Adipocyte (in vitro differentiated cells): ENCODE measurements around the gene CNDP1.
"Not testable (repeated sequence)": the region's sequence is repeated elsewhere in the genome, so short reads cannot be mapped to it uniquely, and the experiment has no call there.

Source experiments
- DNase-seq: peaks from one replicate; pipeline ENCODE4 v3.0.0-alpha.2; 2015; ENCODE audit warnings: low read depth
- H3K27me3 ChIP-seq: replicated peaks from 2 replicates; pipeline ENCODE4 v1.7.0; 2013; ENCODE audit warnings: mild to moderate bottlenecking, low read length, moderate library complexity; ENCODE audit not compliant: control insufficient read depth, insufficient read depth
- H3K36me3 ChIP-seq: 2 replicates; pipeline ENCODE4 v1.7.0; 2013; ENCODE audit warnings: low read length, mild to moderate bottlenecking, moderate library complexity; ENCODE audit not compliant: control insufficient read depth, insufficient read depth, severe bottlenecking
- H3K4me1 ChIP-seq: 2 replicates; pipeline ENCODE4 v1.7.0; 2013; ENCODE audit warnings: mild to moderate bottlenecking, low read length, moderate library complexity; ENCODE audit not compliant: control insufficient read depth, insufficient read depth
- H3K4me3 ChIP-seq: 2 replicates; pipeline ENCODE4 v1.7.0; 2013; ENCODE audit warnings: mild to moderate bottlenecking, low read length, moderate library complexity
- H3K9ac ChIP-seq: 2 replicates; pipeline ENCODE4 v1.7.0; 2013; ENCODE audit warnings: mild to moderate bottlenecking, low read length, moderate library complexity
- H3K9me3 ChIP-seq: 2 replicates; pipeline ENCODE4 v1.7.0; 2013; ENCODE audit warnings: mild to moderate bottlenecking, low read length, moderate library complexity; ENCODE audit not compliant: control insufficient read depth

The CNDP1 gene

DNA sequence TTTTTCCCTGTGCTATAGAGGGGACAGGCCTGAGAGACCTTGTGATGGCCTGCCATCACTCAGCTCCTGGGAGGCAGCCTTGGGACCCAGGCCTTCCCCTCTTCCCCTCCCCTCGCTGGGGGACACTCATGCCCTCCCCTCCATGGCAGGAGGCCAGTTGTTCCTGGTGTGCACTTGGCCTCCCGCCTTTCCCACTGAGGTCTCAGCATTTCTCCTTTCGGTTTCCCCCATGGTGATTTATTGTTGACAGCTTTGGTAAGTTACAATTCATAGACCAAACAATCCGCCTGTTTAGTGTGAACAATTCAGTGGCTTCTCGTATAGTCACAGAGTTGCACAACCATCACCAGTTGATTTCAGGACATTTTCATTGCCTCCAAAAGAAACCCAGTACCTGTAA, 10.2 kb upstream of the CNDP1 start:
- Histone ChIP-seq H3K9me3 (no peaks in the 10 kb centered on the region), H3K9ac (no peak overlapping the region), H3K4me3 (no peak overlapping the region), H3K36me3 (peaks cover 19% of the 10 kb centered on the region), H3K4me1 (no peaks in the 10 kb centered on the region), H3K27me3 (no peaks in the 10 kb centered on the region)
- DNase-seq, result no peak

DNA sequence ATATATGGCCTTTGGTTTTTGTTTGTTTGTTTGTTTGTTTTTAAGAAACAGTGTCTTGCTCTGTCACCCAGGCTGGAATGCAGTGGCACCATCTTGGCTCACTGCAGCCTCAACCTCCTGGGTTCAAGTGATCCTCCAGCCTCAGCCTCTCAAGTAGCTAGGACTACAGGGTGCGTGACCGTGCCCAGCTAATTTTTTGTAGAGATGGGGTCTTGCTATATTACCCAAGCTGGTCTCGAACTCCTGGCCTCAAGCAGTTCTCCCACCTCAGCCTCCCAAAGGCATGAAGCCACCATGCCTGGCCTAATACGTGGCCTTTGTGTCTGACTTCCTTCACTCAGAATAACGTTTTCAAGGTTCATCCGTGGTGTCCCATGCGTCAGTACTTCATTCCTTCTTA, 9.4 kb upstream of the CNDP1 start:
- not testable (repeated sequence) for H3K4me1 ChIP-seq, H3K27me3 ChIP-seq, H3K9me3 ChIP-seq, H3K4me3 ChIP-seq, H3K9ac ChIP-seq, DNase-seq
- peaks cover 10% of the 10 kb centered on the region for H3K36me3 ChIP-seq

DNA sequence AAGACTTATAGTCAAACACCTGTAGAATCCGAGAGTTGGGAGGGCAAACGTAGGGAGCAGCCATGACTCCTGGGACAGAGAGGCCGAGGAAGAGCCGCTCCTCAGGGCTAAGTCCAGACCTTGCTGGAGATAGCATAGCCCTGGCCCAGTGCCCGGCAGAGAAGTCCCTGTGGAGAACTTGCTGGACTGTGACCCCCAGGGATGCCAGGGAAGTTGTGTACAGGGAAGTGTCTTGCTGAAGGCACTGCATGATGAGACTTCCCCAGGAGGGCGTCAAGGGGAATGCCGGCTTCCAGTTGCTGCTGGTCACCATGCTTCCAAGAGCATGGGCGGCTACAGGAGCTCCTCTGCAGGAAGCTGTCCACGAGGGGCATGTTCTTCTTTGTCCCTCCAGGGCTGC, 8.6 kb upstream of the CNDP1 start:
- H3K4me3 ChIP-seq, result no peak overlapping the region
- no peaks in the 10 kb centered on the region for H3K4me1 ChIP-seq
- DNase-seq, result no peak

GRCh38 chr18:74526488-74526887, 7.8 kb upstream of the CNDP1 start:
- Histone ChIP-seq H3K36me3 (no peaks in the 10 kb centered on the region), H3K9me3 (no peaks in the 10 kb centered on the region), H3K9ac (no peak overlapping the region), H3K4me1 (no peaks in the 10 kb centered on the region), H3K27me3 (peaks cover 2% of the 10 kb centered on the region), H3K4me3 (no peak overlapping the region)
- DNase-seq, result no peak

More for the DNA sequence above, 8.6 kb upstream of the CNDP1 start:
- no peaks in the 10 kb centered on the region for H3K9me3 ChIP-seq
- H3K9ac ChIP-seq, result no peak overlapping the region
- peaks cover 2% of the 10 kb centered on the region for H3K36me3 ChIP-seq
- no peaks in the 10 kb centered on the region for H3K27me3 ChIP-seq

DNA sequence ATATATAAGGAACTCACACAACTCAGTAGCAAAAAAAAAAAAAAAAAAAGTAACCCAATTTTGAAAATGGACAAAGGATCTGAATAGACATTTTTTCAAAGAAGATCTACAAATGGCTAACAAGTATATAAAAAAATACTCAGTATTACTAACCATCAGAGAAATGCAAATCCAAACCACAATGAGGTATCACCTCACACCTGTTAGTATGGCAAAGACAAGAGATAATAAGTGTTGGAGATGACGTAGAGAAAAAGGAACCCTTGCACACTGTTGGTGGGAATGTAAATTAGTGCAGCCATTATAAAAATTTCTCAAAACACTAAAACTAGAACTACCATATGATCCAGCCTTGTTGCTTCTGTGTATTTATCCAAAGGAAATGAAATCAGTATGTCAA, 5.8 kb upstream of the CNDP1 start:
- Histone ChIP-seq H3K4me1 (no peaks in the 10 kb centered on the region), H3K4me3 (no peak overlapping the region), H3K27me3 (peaks cover 2% of the 10 kb centered on the region), H3K36me3 (no peaks in the 10 kb centered on the region), H3K9me3 (no peaks in the 10 kb centered on the region), H3K9ac (no peak overlapping the region)
- DNase-seq, result no peak

GRCh38 chr18:74528913-74529312, 5.4 kb upstream of the CNDP1 start:
- peaks cover 4% of the 10 kb centered on the region for H3K27me3 ChIP-seq
- no peaks in the 10 kb centered on the region for H3K4me1 ChIP-seq
- no peak overlapping the region for H3K4me3 ChIP-seq
- H3K9me3 ChIP-seq, result no peaks in the 10 kb centered on the region
- H3K9ac ChIP-seq, result no peak overlapping the region
- H3K36me3 ChIP-seq, result no peaks in the 10 kb centered on the region
- no peak for DNase-seq

GRCh38 chr18:74529378-74529777, 4.9 kb upstream of the CNDP1 start:
- peaks cover 8% of the 10 kb centered on the region for H3K27me3 ChIP-seq

DNA sequence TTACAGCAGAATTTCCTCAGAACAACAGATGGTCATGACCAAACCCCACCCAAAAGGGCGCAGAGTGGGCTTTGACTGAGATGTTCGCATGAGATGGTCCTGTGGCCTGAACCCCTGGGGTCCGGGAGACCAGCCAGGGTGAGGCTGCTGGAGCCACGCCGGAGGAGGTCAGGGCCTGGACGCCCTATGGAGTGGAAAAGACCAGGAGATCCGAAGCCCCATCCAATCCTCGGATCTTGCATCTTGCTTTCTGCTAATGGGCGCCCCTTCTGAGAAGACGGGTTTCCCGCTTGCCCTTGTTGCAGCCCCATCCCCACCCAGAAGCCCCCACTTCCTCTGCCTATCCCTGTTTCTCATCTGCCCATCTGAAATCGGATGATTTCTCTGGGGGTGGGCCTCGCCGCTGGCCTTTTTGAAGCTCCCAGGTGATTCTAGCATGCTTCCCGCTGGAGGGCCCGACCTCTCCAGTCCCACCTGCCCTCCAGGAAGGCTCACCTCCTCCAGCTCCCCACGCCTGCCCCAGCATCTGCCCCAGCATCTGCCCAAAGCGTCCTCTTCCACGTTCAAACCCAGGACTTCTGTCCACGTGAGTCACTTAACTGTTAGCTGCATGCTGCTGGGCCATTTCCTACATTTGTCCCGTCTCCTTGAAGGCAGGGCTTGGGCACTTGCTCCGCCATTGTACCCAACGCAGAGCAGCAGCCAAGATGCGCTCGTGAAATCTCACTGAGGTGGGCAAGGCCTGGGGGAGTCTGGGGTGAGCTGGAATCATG, 4.3 kb upstream of the CNDP1 start:
- no peak overlapping the region for H3K4me3 ChIP-seq
- no peaks in the 10 kb centered on the region for H3K36me3 ChIP-seq
- no peaks in the 10 kb centered on the region for H3K9me3 ChIP-seq
- H3K27me3 ChIP-seq, result peaks cover 8% of the 10 kb centered on the region
- no peak for DNase-seq
- no peak overlapping the region for H3K9ac ChIP-seq
- H3K4me1 ChIP-seq, result no peaks in the 10 kb centered on the region

More at GRCh38 chr18:74529378-74529777, 4.9 kb upstream of the CNDP1 start:
- Histone ChIP-seq H3K4me1 (no peaks in the 10 kb centered on the region), H3K36me3 (no peaks in the 10 kb centered on the region), H3K4me3 (no peak overlapping the region), H3K9me3 (no peaks in the 10 kb centered on the region), H3K9ac (no peak overlapping the region)
- no peak for DNase-seq

- H3K9me3 ChIP-seq, result no peaks in the 10 kb centered on the region
- DNase-seq, result no peak
- H3K9ac ChIP-seq, result no peak overlapping the region
- no peak overlapping the region for H3K4me3 ChIP-seq
- no peaks in the 10 kb centered on the region for H3K36me3 ChIP-seq
- no peaks in the 10 kb centered on the region for H3K4me1 ChIP-seq
- H3K27me3 ChIP-seq, result peaks cover 8% of the 10 kb centered on the region
Measured at GRCh38 chr18:74530584-74530862, 3.8 kb upstream of the CNDP1 start.

DNA sequence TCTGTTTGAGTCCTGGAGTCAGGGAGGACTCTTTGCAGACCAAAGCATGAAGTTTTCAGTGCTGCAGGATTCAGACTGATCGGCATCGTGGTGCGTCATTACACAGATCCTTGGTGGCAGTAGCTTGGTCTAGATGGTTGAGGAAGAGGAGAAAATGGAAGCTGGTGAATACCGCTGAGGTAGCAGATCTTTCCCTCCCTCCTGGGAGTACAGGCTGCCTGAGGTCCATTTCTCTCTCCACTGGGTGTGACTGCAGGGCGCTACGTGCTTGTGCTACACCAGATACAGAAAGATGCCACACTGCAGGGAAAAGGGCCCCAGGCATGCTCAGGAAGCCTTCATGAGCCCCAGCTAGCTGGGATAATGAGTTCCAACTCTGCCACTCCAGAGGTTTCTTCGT, 3.3 kb upstream of the CNDP1 start:
- H3K9me3 ChIP-seq, result no peaks in the 10 kb centered on the region
- H3K36me3 ChIP-seq, result no peaks in the 10 kb centered on the region
- H3K4me1 ChIP-seq, result no peaks in the 10 kb centered on the region
- H3K9ac ChIP-seq, result no peak overlapping the region
- peaks cover 8% of the 10 kb centered on the region for H3K27me3 ChIP-seq
- H3K4me3 ChIP-seq, result no peak overlapping the region
- DNase-seq, result no peak

GRCh38 chr18:74532511-74533025, 1.7 kb upstream of the CNDP1 start:
- H3K4me1 ChIP-seq, result no peaks in the 10 kb centered on the region

GRCh38 chr18:74533666-74534065, 634 bp upstream of the CNDP1 start:
- H3K9me3 ChIP-seq, result peaks cover 3% of the 10 kb centered on the region
- H3K9ac ChIP-seq, result no peak overlapping the region
- no peak for DNase-seq
- no peaks in the 10 kb centered on the region for H3K4me1 ChIP-seq
- no peaks in the 10 kb centered on the region for H3K36me3 ChIP-seq
- H3K4me3 ChIP-seq, result no peak overlapping the region
- H3K27me3 ChIP-seq, result peaks cover 18% of the 10 kb centered on the region

More at GRCh38 chr18:74532511-74533025, 1.7 kb upstream of the CNDP1 start:
- DNase-seq, result no peak
- H3K27me3 ChIP-seq, result peaks cover 10% of the 10 kb centered on the region
- no peaks in the 10 kb centered on the region for H3K36me3 ChIP-seq
- H3K4me3 ChIP-seq, result no peak overlapping the region
- H3K9me3 ChIP-seq, result peaks cover 3% of the 10 kb centered on the region
- no peak overlapping the region for H3K9ac ChIP-seq
